ENCODE data around the gene FKBP14. TPM values are rescaled to one million over a fixed set of nuclear protein-coding genes. Genes with fewer than 3 reads are reported as not detected.
A peak's percentile ranks its signal among the peaks of the same experiment; 100 is the strongest.
"Not testable (repeated sequence)": the region's sequence is repeated elsewhere in the genome, so short reads cannot be mapped to it uniquely, and the experiment has no call there.

The FKBP14 gene
- total RNA-seq, 4 donors from 2014 or later = 4.5 to 11.7 (median 8.7) TPM

- TF ChIP-seq EP300 (IDR thresholded peaks at IDR 0.05) = no peak
- TF ChIP-seq POLR2A (IDR thresholded peaks at IDR 0.05) = no peak
- TF ChIP-seq CTCF (IDR thresholded peaks at IDR 0.05) = no peak
- H3K27ac ChIP-seq = peak overlapping the region in 2 of 4 donors; percentile 75 to 86
- no peaks in the 10 kb centered on the region for H3K27me3 ChIP-seq
- H3K4me1 ChIP-seq = peaks cover 0 to 58% (median 12%) of the 10 kb centered on the region in 4 donors
- H3K9me3 ChIP-seq = no peaks in the 10 kb centered on the region
- peaks cover 0 to 9% (median 0%) of the 10 kb centered on the region in 3 donors for H3K36me3 ChIP-seq
- DNase-seq (ENCODE audit: low spot score in 2 of 2) = no peak
- H3K4me3 ChIP-seq = no peak overlapping the region
- 81 to 92% methylated on average over 2 of the region's 2 CpGs for WGBS, 2 donors
These were observed 56.8 kb downstream of the FKBP14 start for GRCh38 chr7:29969738-29970137.

GRCh38 chr7:29968683-29969395 lies 57.7 kb downstream of the FKBP14 start:
- Histone ChIP-seq H3K4me1 (peaks cover 0 to 63% (median 14%) of the 10 kb centered on the region in 4 donors), H3K4me3 (no peak overlapping the region), H3K36me3 (peaks cover 0 to 9% (median 0%) of the 10 kb centered on the region in 3 donors), H3K9me3 (no peaks in the 10 kb centered on the region), H3K27ac (peak overlapping the region in 3 of 4 donors; percentile 21 to 75 (median 46)), H3K27me3 (no peaks in the 10 kb centered on the region)
- DNase-seq (ENCODE audit: low spot score in 2 of 2) = no peak
- WGBS, 2 donors = 72 to 78% methylated on average over 12 of the region's 12 CpGs
- TF ChIP-seq POLR2A (IDR thresholded peaks at IDR 0.05) (no peak), EP300 (IDR thresholded peaks at IDR 0.05) (no peak), CTCF (IDR thresholded peaks at IDR 0.05) (no peak)

- Histone ChIP-seq H3K36me3 (peaks cover 0 to 9% (median 0%) of the 10 kb centered on the region in 3 donors), H3K27me3 (no peaks in the 10 kb centered on the region), H3K27ac (peak overlapping the region in 3 of 4 donors; percentile 54 to 77 (median 77)), H3K4me1 (peaks cover 0 to 57% (median 6%) of the 10 kb centered on the region in 4 donors), H3K9me3 (no peaks in the 10 kb centered on the region), H3K4me3 (no peak overlapping the region)
- WGBS, 2 donors = 49 to 60% methylated on average over 3 of the region's 3 CpGs
- DNase-seq (ENCODE audit: low spot score in 2 of 2) = no peak
- TF ChIP-seq EP300 (IDR thresholded peaks at IDR 0.05) = no peak
- TF ChIP-seq POLR2A (IDR thresholded peaks at IDR 0.05) = no peak
- no peak for TF ChIP-seq CTCF (IDR thresholded peaks at IDR 0.05)
These were observed 61.5 kb downstream of the FKBP14 start for GRCh38 chr7:29965030-29965429.

GRCh38 chr7:29962035-29962434 lies 64.5 kb downstream of the FKBP14 start:
- H3K9me3 ChIP-seq = no peaks in the 10 kb centered on the region
- no peaks in the 10 kb centered on the region for H3K36me3 ChIP-seq
- 95 to 97% methylated on average over 1 of the region's 1 CpG for WGBS, 2 donors
- no peak for DNase-seq (ENCODE audit: low spot score in 2 of 2)
- H3K4me1 ChIP-seq = peaks cover 0 to 52% (median 6%) of the 10 kb centered on the region in 4 donors
- H3K4me3 ChIP-seq = no peak overlapping the region
- TF ChIP-seq POLR2A (IDR thresholded peaks at IDR 0.05) (no peak), EP300 (IDR thresholded peaks at IDR 0.05) (no peak), CTCF (IDR thresholded peaks at IDR 0.05) (no peak)
- peak overlapping the region in 2 of 4 donors; percentile 77 for H3K27ac ChIP-seq
- no peaks in the 10 kb centered on the region for H3K27me3 ChIP-seq

GRCh38 chr7:29961611-29962010 lies 64.9 kb downstream of the FKBP14 start:
- not testable (repeated sequence) for H3K4me3 ChIP-seq; H3K9me3 ChIP-seq; H3K27me3 ChIP-seq; H3K36me3 ChIP-seq; DNase-seq (ENCODE audit: low spot score in 2 of 2)
- H3K27ac ChIP-seq = peak overlapping the region in 1 of 4 donors; percentile 18
- WGBS, 2 donors = 96 to 97% methylated on average over 11 to 13 of the region's 19 CpGs
- peaks cover 0 to 55% (median 6%) of the 10 kb centered on the region in 4 donors for H3K4me1 ChIP-seq

Other genes with a start within 250 kb of the FKBP14 start
- 1 to 10 TPM; 2.4 to 4.2 (median 3.7) TPM for gene WIPF3, start 220.2 kb downstream of the FKBP14 start, total RNA-seq
- 100 to 1,000 TPM in 3 of 4 donors, 10 to 100 TPM in 1; 65.1 to 161 (median 119) TPM for gene SCRN1, start 36.9 kb downstream of the FKBP14 start, total RNA-seq
- gene PLEKHA8, start 1.7 kb upstream of the FKBP14 start, total RNA-seq = 10 to 100 TPM in 3 of 4 donors, 1 to 10 TPM in 1; 9.0 to 23.4 (median 13.0) TPM
- 100 to 1,000 TPM; 156 to 246 (median 186) TPM for gene MTURN, start 108.3 kb upstream of the FKBP14 start, total RNA-seq

All from tibial nerve (tissue), 4 donors.